AG08396 (cell line): ENCODE data around the gene PRKG1.
A peak's percentile ranks its signal among the peaks of the same experiment; 100 is the strongest.

Experiments used
- DNase-seq: peaks from one replicate; pipeline ENCODE4 v3.0.0; 2012; ENCODE audit warnings: low spot score, mixed read lengths

PRKG1 gene

DNA sequence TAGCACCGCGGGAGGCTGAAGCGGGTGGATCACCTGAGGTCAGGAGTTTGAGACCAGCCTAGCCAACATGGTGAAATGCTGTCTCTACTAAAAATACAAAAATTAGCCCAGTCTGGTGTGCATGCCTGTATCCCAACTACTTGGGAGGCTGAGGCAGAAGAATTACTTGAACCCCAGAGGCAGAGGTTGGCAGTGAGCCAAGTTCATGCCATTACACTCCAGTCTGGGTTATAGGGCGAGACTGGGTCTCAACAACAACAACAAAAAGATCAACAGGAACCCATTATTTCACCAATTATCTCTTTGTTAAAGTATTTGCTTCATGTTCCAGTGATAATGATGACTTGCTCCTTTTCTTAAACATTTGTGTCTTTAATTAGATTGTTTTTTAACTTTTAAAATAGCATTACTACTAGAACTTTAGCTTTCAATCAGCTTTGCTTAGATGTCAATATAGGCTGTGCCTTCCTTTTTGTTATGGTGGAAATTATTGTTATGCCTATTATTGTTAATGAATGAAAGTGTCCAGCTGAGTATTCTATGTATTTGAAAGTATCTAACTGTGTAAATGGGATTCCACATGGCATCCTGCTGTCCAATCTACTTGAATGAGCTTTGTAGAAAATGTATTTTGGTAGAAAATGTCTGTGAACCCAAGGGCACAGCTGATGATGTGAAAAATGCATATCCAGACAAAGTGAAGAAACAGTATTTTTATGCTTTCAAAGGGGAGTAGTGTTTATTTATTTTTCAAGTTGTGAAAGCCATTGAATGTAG, 686.8 kb downstream of the PRKG1 start:
- DNase-seq: no peak

DNA sequence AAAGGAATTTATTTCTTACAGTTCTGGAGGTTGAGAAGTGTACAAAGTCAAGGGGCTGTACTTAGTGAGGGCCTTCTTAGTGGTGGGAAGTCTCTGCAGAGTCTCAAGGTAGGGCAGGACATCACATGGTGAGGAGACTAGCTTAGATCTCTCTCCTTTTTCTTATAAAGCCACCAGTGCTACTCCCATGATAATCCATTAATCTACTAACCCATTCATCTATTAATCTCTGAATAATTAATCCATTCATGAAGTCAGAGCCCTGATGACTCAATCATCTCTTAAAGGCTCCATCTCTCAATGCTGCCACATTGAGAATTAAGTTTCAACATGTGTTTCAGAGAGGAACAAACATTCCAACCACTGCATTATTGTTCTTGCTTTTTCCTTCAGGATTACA, 689.5 kb downstream of the PRKG1 start:
- no peak for DNase-seq

DNA sequence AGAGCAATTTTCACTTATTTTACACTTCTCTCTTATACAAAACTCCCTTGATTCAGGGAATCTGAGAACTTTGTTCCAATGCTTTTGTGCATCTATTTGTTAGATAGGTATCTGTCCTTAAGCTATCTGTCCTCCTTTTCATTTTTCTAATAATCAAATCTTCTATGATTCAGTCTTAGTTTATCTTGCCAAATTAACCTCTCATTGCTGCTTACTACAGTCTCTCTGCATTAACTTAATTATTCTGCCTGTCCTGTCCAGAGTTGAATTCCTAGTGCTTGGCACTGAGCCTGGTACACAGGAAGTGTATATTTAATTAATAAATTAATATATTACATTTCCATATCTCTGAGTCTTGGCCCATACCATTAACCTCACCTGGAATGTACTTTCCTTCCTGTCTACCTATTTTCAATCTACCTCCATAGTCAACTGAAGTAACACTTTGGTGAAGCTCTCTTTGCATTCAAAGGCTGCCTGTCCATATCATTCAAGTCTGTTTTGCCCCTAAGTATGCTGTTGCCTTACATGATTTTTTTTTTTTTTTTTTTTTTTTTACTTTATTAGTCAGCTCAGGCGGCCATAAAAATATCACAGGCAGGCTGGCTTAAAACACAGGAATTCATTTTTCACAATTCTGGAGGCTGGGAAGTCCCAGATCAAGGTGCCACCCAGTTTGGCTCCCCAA, 691.1 kb downstream of the PRKG1 start:
- DNase-seq: no peak

DNA sequence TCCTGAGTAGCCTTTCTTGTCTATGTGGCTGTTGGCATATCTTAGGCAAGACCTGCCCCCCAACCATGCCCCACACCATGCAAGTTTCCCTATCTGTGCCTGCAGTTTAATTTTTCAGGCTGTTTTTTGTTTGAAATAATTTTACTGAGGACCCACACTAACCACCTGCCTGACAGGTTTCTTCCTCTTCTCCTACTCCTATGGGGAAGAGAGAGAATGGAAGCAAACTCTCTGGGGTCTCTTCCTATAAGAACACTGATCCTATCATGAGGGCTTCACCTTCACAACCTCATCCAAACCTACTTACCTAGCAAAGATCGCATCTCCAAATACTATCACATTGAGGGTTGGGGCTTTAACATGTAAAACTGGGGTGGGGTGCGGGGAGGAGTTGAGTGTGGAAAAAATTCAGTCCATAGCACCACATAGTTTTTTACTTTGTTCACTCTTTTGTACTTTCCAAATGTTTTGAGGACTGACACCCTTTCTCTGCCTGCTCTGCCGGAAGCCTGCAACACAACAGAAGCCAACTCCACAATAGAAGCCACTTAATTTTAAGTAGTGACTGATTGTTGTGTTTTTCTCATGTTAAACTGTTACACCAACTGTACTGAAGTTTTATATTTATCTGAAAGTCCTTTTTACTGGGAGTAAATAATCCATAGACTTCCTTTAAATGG, 692.3 kb downstream of the PRKG1 start:
- DNase-seq: no peak

DNA sequence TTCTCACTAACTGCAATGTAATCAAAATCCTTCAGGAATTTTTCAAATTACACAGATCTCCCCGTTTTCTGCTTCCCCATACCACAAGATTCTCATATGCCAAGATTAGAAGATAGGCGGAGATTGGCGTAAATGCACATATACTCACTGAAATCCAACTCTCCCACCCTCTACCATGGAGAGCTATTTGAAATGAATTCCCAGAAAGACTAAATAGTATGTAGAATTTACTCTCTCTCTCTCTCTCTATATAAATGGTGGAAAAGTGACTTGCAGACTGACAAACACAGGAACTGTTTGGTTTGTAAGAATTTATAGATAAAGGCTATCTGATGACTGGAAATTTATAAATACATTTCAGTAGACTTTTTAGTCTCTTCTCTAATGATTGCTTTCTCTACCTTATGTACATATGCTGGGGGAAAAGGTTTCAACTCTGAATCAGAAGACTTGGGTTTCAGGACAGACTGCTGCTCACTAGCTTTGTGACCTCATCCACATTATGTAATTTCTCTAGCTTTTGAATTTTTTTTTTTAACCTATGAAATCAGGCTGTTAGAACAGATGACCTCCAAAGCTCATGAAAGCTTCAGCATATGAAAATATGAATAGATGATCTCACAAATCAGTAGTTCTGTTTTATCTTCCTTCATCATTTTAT, 692.9 kb downstream of the PRKG1 start:
- DNase-seq: no peak

DNA sequence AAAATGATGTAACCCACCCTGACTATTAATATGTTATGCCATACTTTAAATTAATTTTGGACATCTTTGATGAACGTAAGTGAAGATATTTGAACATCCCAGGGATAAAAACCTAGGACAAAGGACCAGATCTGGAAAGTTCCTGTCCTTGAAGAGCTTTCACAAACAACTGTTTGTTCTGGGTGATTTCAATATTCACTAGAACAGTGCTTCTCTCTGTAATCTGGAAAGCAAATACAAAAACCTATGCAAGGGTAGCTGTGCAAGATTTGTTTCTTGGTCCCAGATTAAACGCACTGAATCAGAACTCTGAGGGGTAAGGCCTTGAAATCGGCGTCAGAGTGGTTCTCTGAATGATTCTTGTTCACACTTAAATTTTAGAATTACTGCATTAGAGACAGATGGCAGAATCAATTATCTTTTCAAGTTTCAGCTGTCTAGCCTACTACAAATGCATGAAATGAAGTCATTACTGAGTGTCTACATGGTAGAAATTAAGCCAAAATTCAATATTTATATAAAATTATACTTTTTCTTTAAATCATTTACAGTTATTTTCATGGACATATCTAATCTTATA, 694.7 kb downstream of the PRKG1 start:
- DNase-seq: no peak

DNA sequence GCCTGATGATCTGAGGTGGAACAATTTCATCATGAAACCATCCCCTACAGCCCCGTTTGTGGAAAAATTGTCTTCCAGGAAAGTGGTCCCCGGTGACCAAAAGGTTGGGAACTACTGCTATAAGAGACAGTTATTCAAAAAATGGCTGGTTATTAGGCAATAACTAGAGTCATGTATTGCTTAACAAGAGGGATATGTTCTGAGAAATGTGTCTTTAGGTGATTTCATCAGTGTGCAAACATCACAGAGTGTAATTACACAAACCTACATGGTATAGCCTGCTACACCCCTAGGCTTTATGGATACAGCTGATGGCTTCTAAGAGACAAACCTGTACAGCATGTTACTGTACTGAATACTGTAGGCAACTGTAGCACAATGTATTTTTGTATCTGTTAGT, 696.4 kb downstream of the PRKG1 start:
- DNase-seq: no peak

DNA sequence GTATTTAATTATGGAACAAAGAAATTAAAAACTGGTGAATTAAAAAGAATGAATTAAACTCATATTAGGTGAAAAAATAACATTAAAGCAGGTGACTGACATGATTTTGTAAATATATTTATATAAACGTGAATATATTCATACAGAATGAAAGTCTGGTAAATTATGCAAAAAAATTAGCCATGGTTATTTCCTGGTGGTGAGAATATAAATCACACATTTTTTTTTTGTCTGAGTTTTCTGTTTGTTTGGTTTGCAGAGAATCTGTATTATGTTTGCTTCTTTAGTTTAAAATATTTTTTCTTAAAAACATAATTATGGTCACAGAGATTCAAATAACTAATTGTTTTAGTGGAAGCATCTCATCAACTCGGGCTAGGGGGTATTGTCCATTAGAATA, 698.1 kb downstream of the PRKG1 start:
- DNase-seq: no peak

DNA sequence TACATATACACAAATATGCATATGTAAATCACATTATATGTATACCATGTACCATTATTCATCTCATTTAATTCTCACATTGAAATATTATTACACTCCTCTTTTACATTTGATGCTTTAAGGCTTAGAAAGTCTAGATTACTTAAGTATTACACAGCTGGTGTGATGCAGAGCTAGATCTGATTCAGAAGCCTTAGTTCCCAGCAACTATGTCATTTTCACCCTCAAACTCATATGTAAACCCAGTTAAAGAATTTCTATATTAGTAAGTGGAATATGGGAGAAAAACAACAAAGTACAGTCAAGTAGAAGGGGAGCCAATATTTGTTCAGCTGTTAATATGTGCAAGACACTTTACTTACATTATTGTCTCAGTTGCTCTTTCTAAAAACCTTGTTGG, 699.4 kb downstream of the PRKG1 start:
- no peak for DNase-seq

DNA sequence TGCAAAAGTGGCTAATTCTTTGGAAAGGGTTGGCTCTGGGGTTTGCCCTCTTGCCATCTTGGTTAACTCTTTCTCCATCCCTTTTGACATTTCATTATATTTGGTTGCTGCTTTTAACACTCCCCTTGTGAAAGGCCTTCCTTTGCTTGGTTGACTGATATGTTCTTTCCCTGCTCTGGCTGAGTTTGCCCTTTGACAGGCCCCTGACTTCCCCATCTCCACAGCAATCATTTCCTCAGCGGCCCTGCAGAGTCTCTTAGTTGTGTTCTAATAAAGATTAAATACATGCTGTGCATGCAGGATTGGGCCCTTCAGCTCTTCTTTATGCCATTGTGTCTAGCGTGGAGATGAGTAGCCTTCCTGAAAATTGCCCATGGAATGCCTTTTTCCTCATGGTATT, 709.7 kb downstream of the PRKG1 start:
- DNase-seq: no peak

DNA sequence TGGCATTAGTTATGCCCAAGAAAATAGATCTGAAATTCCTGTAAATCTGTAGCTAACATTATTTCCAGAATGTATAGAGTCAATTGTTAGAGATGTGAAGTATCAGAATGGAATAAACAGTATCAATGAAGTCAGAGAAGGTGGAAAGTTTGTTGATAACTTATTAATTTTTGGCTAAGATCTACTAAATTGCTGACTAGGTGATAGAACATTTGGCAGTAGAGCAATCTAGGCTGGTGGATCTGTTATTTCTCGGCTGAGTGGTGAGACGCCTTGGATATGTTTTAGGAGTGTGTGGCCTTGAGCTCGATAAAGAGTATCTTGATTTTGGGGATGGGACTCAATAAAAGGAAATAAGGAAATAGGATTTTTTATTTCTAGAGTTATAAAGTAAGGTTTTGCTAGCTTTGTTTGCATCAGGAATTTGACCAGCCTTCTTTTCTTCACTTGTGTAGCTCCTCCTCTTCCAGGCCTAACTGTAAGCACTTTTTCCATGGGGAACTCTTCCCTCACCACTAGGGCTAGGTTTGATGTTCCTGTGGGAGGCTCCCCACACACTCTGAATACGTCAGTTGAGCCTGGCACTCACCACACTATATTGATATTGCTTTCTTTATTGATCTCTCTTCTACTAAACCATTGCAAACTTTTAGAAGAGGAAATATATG, 711.9 kb downstream of the PRKG1 start:
- no peak for DNase-seq

DNA sequence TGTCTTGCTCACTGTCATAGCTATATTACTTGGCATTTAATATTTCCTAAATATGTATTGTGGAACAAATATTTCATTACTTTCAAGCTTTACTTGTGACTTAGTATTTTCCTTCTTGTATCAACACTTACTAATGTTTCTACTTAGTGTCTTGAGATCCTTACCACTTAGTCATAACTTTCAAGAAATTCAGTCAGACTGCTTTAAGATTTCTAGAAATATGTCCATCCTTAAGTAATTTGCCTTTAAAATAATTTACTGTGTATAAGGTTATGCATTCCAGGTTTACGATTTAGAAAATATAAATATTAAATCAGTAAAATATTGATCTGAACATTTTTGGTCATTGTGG, 712.4 kb downstream of the PRKG1 start:
- DNase-seq: no peak

DNA sequence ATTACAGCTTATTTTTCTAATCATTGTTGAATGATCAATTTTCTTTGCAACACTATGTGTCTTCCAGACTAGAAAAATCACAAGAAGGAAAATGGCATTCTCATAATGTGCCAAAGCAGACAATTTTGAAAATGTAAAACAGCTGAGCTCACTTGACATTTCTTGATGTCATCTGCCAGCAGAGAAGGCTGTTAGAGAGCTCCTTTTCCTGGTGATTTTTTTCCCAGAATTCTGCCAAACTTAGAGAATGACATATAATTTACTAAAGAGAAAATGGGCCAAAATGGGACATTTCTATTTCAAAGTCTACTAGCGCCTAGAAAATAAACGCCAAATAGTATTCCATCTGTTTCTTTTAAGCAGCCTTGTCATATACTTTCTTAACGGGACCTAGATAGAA, 714.0 kb downstream of the PRKG1 start:
- no peak for DNase-seq

DNA sequence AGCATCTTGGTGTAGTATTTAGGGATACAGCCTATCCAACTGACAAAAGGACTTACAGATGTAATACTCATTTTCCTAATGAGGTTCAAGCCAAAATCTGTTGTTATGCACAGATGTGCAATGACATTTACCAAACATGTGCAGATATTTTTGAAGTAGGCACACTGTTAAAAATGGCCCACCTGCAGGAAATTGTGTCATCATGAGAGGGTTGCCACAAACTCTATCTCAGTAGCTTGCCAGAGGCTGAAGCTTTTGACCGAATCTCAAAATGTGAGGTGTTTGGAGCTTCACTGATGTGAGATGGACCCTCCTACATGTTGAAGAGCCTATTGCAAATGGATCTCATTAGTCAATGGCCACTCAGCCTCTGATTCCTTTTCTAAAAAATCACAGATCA, 714.8 kb downstream of the PRKG1 start:
- DNase-seq: no peak

DNA sequence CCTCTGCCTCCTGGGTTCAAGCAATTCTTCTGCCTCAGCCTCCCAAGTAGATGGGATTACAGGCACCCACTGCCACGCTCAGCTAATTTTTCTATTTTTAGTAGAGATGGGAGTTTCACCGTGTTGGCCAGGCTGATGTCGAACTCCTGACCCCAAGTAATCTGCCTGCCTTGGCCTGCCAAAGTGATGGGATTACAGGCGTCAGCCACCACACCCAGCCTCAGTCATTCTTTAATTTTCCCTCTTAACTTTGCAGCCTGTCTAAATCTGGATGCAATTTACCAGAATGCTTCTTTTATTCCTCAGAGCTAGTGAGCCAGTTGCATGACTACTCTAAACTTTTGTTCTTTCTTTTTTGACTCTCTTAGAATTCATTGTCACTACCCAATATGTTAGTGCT, 715.6 kb downstream of the PRKG1 start:
- no peak for DNase-seq

DNA sequence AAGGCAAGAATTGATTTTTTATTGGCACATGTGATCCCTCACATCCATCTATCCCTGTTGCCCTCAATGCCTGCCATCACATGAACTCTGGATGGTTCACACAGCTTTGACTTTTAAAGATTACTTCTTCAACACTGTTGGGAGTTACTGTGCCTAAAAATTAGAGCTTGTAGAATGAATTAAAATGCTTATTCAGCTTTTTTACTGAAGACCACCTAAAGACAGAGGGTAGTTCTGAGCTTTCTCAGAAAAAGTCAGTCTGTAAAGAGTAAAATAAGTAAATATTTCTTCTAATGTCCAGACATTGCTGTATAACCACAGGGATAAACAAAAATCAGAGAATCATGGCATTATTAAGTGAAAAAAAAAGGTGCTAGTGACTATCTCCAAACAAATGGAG, 718.4 kb downstream of the PRKG1 start:
- DNase-seq: no peak

DNA sequence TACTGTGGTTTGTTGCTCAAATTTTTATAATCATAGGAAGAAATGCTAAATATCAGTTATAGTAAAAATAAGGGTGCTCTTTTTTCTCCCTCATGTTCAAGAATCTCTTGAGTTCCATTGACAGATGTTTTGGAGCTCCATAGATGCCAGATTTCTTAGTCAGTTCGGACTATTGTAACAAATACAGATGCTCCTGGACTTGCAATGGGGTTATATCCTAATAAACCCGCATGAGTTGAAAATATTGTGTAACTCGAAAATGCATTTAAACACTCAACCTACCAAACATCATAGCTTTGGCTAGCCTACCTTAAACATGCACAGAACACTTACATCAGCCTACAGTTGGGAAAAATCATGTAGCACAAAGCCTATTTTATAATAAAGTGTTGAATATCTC, 725.8 kb downstream of the PRKG1 start:
- no peak for DNase-seq

DNA sequence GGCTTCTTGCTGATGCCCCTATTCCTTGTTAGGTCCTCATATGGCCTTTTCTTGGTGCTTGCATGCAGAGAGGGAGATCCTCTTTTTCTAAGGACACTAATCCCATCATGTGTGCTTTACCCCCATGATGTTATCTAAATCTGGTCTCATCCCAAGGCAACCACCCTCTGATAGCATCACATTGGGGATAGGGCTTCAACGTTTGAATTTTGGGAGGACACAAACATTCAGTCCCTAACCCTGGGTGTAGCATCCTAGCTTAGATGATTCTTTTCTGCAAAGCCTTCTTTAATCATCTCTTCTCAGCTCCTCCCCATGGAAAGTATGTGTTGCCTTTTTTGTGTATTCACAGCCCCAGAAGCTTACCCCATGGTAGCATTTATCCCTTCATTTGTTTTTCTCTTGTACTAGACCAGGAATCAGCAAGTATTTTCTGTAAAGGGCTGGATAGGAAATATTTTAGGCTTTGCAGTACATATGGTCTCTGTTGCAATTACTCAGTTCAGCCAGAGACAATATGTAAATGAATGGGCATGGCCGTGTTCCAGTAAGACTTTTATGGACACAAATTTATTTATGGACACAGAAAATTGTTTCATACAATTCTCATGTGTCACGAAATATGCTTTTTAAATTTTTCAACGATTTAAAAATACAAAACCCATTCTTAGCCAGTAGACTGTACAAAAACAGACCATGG, 726.6 kb downstream of the PRKG1 start:
- no peak for DNase-seq

DNA sequence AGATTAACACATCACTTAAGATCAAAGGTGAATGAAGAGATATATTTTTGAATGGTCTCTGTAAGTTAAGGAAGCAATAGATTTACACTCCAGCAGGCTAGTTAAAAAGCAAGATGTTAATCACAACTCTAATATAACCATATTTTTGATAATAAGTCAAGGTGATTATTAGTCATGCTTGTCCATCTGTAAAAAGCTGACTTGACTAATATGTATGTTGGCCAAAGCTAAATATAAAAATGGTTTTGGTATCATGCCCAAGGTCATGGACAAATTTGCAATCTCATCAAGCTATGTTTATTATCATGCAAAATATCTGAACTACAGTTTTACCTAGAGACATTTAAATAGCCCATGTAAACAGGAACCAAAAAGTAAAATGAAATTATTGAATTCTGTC, 727.7 kb downstream of the PRKG1 start:
- DNase-seq: no peak

DNA sequence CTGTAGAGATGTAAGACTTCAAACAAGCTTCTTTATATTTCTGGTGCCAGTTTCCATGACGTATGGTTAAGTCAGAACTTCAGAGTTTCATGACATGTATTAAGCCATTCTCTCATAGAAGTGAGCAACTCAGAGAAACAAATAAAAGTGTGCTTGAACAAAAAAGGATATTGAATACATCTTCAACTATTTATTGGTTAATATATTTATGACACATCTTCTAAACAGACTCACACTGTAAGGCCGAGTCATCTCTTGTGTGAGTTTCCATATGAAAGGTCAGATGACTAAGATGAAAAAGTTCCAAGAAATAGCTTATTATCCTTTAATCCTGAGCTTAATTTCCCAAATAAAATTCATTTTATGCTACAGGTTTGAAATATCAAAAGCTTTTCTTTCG, 730.6 kb downstream of the PRKG1 start:
- peak; percentile 15 for DNase-seq

DNA sequence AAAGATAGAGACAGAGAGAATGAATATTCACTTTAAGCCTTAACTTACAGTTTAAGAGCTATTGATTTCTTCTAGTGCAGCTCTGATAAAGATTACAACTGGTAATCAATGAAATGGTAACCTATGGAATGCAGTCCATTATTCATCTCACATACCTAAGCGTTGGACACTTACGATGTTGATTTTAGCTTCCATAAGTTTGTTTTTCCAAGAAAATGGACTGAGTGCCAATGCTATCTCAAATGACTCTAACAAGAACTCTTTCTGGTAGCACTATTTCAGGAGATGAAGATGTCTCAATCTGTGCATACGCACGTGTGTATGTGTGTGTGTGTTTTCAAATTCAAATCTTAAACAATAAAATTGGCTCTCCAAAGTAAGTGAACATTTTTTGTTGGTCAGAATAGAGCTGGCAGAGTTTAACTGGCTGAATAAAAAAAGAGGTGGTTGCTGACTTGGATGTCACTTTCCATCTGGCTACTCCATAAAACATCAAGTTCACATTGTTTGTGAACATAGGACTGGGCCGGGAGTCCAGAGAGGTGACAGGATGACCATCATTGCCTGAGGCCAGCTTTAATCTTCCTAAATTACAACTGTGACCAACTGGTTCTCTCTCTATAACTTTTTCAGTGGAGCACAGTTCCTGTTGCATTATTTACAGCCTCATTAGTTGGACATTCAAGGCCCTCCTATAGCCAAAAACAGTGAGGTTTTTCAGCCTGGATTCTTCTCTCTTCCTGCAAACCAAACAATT, 732.0 kb downstream of the PRKG1 start:
- no peak for DNase-seq
